NCI-H1105 (cell line): ENCODE results near the gene EMSY.

Experiments used
- DNase-seq: peaks from one replicate; lab custom pipeline; 2025; lab: John Stamatoyannopoulos, UW

Gene EMSY

DNA sequence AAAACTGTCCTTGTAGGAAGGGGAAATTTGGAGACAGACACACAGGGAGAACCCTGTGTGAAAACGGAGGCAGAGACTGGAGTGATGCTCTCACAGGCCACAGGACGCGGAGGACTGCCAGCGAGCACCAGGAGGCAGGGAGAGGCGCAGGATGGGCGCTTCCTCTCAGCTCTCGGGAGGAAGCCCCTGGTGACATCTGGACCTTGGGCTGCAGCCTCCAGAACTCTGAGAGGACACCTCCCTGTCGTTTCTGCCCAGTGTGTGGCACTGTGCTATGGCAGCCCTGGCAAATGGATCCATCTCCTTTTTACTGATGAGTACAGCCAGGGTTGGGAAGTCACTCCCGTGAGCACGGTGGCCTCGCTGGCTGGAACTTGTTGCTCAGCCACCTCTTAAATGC, 151.8 kb downstream of the EMSY start:
- no peak for DNase-seq

DNA sequence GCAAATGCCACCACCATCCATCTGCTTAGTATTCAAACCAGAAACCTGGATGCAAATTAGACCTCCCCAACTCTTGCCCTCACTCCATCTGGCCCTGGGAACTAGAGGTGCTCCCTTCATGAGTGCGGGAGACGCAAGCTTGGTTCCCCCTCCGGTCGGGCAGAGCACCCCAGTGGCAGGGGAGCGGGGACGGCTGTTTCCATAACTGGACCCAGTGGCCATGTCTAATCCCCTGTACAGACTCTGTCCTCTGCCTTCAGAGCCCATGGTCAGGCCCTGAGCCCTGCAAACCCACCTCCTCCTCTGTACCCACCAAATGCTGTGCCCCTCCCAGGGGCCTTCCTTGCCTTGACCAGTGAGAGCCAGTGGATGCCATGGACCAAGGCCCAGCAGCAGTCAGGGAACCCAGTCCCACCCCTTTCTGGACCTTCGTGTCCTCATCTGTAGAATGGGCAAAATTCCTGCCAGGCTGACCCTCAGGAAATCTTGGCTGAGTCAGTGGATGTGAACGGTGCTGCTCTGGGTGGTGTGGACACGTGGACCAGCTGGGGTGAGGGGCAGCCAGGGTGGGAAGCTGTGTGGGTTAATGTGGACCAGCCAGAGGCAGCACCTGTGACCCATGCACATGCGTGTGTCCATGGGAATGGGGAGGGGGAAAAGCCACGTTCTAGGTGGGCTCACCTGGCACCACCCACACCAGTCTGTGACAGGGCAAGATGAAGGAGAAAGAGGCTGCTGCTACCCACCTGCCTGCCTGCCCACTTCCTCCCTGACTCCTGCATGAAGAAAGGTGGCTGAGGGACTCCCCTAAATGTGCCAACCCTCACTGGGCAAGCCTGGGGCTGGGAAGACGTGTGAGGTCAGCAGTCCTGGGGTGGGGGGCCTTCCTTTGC, 153.0 kb downstream of the EMSY start:
- no peak for DNase-seq

DNA sequence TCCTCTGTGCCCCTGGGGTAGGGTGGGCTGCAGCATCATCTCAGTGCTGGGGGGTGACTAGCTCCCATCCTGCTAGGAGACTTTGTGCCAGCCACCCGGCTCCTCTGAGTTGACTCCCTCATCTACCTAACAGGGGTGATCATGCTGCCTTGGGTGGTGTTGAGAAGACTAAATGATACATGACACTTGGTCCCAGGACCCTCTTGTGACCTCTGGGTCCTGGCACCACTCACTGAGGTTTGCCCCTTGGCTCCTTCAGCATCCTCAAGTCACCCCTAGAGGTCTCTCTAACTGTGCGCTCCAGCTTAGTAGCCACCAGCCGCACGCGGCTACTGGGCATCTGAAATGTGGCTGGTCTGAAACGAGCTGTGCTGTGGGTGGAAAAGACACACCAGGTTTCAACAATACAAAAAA, 153.6 kb downstream of the EMSY start:
- DNase-seq = no peak

DNA sequence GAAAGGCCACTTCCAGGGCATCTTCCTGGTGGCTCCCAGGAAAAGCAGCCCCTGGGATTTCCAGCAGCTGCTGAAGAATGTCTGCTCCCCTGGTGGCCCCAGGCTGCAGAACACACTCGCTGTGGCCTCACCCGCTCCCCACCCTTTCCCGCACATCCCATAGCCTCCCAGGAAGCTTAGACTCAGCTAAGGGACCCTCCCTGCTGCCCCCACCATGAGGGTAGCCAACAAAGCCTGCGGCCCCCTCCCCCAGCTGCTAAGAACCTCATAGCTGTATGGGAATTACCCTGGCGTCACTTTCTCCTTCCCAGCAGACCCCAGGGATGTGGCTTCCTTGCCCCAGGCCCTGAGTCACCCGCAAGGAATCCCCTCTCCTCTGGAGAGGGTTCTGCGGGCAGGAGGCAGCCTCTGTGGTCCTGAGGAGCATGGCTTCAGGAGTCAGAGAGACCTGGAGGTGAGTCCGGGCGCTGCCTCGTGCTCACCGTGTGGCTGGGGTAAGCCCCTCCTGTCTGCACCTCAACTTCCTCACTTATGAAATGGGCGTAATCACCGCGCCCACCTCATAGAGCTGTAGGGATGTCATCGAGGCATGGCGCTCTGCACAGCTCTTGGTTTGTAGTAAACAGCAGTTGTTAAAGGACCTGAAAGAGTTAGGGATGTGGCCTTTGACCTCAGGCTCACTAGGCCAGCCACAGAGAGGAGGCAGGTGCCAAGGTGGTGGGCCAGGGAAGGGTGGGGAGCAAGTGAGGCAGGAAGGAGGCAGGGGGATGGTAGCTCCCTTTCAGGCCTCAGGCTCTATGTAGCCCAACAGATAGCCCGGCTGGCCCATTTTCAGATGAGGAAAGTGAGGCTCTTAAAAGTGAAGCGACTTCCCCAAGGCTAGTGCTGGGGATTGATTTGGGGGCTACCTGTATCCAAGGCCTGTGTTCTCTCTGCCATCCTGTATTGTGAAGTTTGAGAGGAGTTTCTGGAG, 154.5 kb downstream of the EMSY start:
- DNase-seq = no peak

DNA sequence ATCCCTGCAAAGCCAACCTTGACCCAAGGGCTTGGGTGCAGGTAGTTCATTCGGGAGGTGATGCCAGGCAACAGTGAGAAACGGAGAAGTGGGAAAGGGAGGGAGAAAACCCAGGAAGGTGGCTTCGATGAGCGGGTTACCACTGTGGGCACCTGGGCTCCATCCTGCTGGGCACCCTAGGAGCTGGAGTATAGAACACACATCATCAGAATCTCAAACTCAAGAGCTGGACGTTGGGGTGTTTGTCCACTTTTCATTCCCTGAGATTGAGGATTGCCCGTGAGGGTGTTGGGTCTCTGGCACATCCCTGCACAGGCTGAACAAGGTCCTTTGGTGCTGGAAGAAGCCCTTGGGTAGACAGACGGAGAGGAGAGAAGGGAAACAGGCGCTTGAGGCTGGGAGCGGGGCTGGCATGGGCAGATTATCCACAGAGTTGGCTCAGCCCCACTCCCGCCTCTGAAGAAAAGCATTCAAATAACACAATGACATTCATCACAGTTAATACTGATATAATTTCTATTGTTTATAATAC, 155.4 kb downstream of the EMSY start:
- no peak for DNase-seq

DNA sequence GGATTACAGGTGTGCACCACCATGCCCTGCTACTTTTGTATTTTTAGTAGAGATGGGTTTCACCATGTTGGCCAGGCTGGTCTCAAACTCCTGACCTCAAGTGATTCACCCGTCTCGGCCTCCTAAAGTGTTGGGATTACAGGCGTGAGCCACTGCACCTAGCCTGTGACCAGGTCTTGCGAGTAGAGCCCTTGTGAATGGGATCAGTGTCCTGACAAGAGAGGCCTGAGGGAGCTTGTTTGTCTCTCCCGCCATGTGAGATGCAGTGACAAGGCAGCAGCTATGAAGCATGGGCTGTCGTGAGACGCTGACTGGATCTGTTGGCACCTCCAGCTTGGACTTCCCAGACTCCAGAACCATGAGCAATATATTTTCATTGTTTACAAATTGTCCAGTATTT, 156.5 kb downstream of the EMSY start:
- DNase-seq = no peak

DNA sequence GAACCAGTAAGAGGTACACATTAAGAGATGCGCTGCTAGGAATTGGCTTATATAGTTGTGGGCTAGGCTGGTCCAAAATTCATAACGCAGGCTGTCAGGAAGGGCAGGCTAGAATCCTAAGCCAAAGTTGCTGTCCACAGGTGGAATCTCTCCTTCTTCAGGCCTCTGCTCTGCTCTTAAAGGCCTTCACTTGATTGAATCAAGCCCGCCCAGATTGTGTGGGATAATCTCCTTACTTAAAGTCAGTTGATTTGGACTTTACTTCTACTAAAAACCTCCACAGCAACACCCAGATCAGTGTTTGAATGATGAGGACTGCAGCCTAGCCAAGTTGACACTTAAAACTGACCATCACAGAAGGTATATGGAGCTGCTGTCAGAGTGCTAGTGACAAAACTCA, 156.9 kb downstream of the EMSY start:
- no peak for DNase-seq

DNA sequence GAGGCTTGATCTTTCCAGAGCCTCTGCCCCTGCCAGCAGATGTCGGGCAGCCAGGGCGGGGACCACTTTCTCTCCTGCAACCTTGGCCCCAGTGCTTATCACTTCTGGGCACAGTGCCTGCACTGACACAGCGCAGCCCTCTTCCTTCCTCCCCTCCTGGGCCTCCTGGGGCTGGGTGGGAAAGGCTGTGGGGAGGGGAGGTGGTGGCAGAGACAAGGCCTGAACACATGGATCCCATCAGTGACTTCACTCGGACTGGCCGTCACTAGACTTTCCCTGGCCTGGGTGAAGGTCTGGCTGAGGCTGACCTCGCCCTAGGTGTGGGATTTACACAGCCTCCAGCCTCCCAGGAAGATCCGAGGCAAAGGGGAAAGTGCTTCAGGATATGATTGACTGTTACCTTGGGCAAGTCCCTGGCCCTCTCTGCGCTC, 157.6 kb downstream of the EMSY start:
- no peak for DNase-seq
